Stimulated activated CD4-positive, alpha-beta T cell treated with anti-CD3 and anti-CD28 coated beads, Interleukin-2, amount 100 ng/mL, for 4 hours (primary cell): ENCODE measurements around the gene STIP1.
A peak's percentile ranks its signal among the peaks of the same experiment; 100 is the strongest.

ENCODE experiments used
- DNase-seq: peaks from one replicate; pipeline ENCODE4 v3.0.0-alpha.2; 2020; ENCODE audit warnings: low read depth

The STIP1 gene

GRCh38 chr11:64185693-64186491 lies at the start of gene STIP1:
TSS of gene STIP1 (plus strand) at chr11:64186171. CDS start at chr11:64186262, 91 bp downstream.
- DNase-seq, result peak; percentile 99

GRCh38 chr11:64136765-64137441 lies 49.1 kb upstream of the STIP1 start:
- no peak for DNase-seq

- DNase-seq, result no peak
These were observed 47.6 kb upstream of the STIP1 start for GRCh38 chr11:64138398-64138797.

GRCh38 chr11:64139049-64139448 lies 46.9 kb upstream of the STIP1 start:
- no peak for DNase-seq

GRCh38 chr11:64140082-64140481 lies 45.9 kb upstream of the STIP1 start:
- DNase-seq, result no peak

- DNase-seq, result no peak
These were observed 44.7 kb upstream of the STIP1 start for GRCh38 chr11:64141081-64141783.

GRCh38 chr11:64144587-64145472 lies 41.1 kb upstream of the STIP1 start:
- DNase-seq, result no peak

GRCh38 chr11:64146036-64146955 lies 39.7 kb upstream of the STIP1 start:
- DNase-seq, result peak; percentile 35

- DNase-seq, result peak; percentile 43
These were observed 37.6 kb upstream of the STIP1 start for GRCh38 chr11:64148226-64148916.

GRCh38 chr11:64148917-64149617 lies 36.9 kb upstream of the STIP1 start:
- DNase-seq, result no peak

DNA sequence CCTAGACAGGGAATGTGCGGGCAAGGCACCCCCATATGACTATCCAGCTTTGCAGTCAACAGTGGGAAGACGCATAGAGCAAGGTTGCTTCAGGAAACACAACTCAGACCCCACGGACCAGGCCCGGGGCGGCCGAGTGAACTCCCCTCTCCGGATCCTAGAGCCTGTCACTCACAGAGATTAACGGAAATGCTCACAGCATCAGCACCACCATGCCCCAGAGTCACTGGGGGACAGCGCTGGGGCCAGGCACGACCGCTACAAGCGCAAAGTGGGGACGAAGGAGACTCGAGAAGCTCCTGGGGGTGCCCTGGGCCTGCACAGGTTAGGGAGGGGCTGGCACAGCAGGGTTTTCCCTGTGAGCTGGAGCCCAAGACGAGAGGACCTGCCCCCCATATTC lies 35.9 kb upstream of the STIP1 start:
- no peak for DNase-seq

GRCh38 chr11:64150481-64151239 lies 35.3 kb upstream of the STIP1 start:
- DNase-seq, result no peak

DNA sequence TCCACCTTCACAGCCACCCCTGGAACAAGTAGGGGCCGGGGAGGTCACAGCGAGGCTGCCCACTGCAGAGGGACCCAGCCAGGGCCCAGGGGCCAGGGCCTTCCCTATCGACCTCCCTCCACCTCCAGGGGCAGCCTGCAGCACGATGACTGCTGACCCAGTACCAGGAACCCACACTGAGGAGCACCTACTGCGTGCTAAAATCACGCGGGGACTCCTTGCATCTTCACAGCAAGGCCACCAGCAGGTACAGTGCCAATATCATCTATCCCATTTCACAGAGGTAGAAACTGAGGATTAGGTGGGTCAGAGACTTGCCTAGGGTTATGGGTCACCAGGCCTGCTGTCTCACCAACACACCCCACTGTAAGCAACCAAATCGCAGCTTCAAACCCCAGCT lies 34.6 kb upstream of the STIP1 start:
- DNase-seq, result no peak

- peak; percentile 44 for DNase-seq
These were observed 32.9 kb upstream of the STIP1 start for GRCh38 chr11:64152841-64153691.

- DNase-seq, result no peak
These were observed 32.2 kb upstream of the STIP1 start for GRCh38 chr11:64153812-64154211.

DNA sequence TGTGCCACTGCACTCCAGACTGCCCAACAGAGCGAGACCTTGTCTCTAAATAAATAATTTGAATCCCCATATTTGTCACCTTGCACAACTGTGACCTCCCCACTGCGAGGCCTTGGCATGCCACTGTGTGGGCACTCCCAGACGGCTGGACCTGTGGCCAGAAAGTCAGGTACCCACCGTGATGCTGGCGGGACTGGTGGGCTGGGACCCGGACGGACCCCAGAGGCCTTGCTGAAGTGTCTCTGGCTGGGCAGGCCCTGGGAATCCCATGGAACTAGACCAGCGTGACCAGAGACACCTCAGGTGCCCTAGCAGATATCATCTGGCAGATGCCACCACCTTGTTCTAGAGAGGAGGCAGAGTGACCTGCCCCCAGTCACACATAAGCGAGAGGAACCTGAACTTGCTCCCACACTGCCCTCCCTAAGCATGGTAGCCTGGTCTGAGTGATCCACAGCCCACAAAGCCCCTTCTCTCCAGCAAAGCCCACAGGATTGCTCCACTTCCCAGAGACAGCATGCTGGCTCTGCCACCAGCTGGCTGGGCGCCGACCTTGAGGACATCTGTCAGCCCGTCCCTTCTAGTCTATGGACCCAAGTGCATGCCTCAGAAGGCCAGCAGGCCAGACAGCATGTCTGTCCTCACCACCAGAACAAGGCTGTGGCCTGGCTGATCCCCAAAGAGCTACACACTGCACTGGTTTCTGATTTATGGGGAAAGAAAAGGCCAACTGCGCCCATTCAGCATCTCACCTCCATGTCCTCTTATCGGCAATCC lies 29.5 kb upstream of the STIP1 start:
- no peak for DNase-seq
